Measurements from ENCODE around the gene PTPRD.

DNA sequence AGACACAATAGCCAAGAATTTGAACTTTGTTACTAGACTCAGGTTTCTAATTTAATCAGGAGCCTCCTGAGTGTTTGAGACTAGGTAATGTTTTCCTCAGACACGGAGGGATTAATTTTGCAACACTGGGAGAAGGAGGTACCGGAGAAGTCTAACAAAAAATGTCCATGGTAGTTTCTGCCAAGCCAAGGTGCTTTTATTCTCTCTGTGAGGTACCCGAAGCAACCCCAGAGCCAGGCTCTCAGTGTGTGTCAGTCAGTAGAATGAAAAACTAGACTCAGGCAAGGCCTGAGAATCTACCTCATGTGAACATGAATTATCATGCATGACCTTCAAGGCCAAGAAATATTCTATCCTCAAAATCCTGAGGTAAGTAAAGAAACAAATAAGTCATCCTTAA, 1832.4 kb downstream of the PTPRD start:
- TF ChIP-seq, protein P1, sequence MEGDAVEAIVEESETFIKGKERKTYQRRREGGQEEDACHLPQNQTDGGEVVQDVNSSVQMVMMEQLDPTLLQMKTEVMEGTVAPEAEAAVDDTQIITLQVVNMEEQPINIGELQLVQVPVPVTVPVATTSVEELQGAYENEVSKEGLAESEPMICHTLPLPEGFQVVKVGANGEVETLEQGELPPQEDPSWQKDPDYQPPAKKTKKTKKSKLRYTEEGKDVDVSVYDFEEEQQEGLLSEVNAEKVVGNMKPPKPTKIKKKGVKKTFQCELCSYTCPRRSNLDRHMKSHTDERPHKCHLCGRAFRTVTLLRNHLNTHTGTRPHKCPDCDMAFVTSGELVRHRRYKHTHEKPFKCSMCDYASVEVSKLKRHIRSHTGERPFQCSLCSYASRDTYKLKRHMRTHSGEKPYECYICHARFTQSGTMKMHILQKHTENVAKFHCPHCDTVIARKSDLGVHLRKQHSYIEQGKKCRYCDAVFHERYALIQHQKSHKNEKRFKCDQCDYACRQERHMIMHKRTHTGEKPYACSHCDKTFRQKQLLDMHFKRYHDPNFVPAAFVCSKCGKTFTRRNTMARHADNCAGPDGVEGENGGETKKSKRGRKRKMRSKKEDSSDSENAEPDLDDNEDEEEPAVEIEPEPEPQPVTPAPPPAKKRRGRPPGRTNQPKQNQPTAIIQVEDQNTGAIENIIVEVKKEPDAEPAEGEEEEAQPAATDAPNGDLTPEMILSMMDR (IDR thresholded peaks at IDR 0.05) = no peak
- TF ChIP-seq EZH2phosphoT487 (IDR thresholded peaks at IDR 0.05) (no peak), EZH2 (IDR thresholded peaks at IDR 0.05) (no peak)

All from neural progenitor cell (in vitro differentiated cells).